Measurements from ENCODE around the gene MYO15B. TPM values are rescaled to one million over a fixed set of nuclear protein-coding genes. Genes with fewer than 3 reads are reported as not detected.

The MYO15B gene
- total and polyA plus RNA-seq, 2 of the 13 experiments (the other 11 are each of a cell fraction or from before 2014, with no cell fraction given), result 2.8 to 8.1 TPM

- TF ChIP-seq ZNF30 (CRISPR knock-in tag; IDR thresholded peaks at IDR 0.05), result no peak
- TF ChIP-seq ZMAT3 (CRISPR knock-in tag; conservative IDR thresholded peaks at IDR 0.05), result no peak
- no peak for TF ChIP-seq TP53 (CRISPR knock-in tag; conservative IDR thresholded peaks at IDR 0.05)
- no peak for TF ChIP-seq ZNF597 (CRISPR knock-in tag; IDR thresholded peaks at IDR 0.05)
- peak; percentile 11; the same call in 1 of the 2 replicates for TF ChIP-seq ZNF710 (CRISPR knock-in tag; IDR thresholded peaks at IDR 0.05; ENCODE audit: borderline replicate concordance)
- TF ChIP-seq RFXANK (CRISPR knock-in tag; IDR thresholded peaks at IDR 0.05), result no peak
- no peak for TF ChIP-seq TRIM24 (CRISPR knock-in tag; IDR thresholded peaks at IDR 0.05)
- TF ChIP-seq SETDB1 (CRISPR knock-in tag; IDR thresholded peaks at IDR 0.05; ENCODE audit: borderline replicate concordance), result no peak
- TF ChIP-seq SALL2 (CRISPR knock-in tag; IDR thresholded peaks at IDR 0.05), result 0 out of 2 replicates have a peak, but pooled peaks have one; percentile 13
- 0 out of 2 replicates have a peak, but pooled peaks have one; percentile 4 for TF ChIP-seq HBP1 (CRISPR knock-in tag; IDR thresholded peaks at IDR 0.05; ENCODE audit: low read depth)
- TF ChIP-seq HIC2 (CRISPR knock-in tag; IDR thresholded peaks at IDR 0.05; ENCODE audit: low read depth), result no peak
- no peak for TF ChIP-seq ZNF792 (CRISPR knock-in tag; IDR thresholded peaks at IDR 0.05)
- no peak for TF ChIP-seq STAT5B (CRISPR knock-in tag; IDR thresholded peaks at IDR 0.05)
- 0 out of 2 replicates have a peak, but pooled peaks have one; percentile 3 for TF ChIP-seq MED13 (CRISPR knock-in tag; IDR thresholded peaks at IDR 0.05)
- TF ChIP-seq THAP8 (CRISPR knock-in tag; IDR thresholded peaks at IDR 0.05; ENCODE audit: borderline replicate concordance), result no peak
- no peak for TF ChIP-seq ZNF253 (CRISPR knock-in tag; IDR thresholded peaks at IDR 0.05; ENCODE audit: borderline replicate concordance)
- no peak for TF ChIP-seq SRSF4 (IDR thresholded peaks at IDR 0.05; ENCODE audit: low read depth, low read length, poor library complexity, severe bottlenecking)
- TF ChIP-seq ZNF556 (CRISPR knock-in tag; IDR thresholded peaks at IDR 0.05; ENCODE audit: borderline replicate concordance), result no peak
- no peak for TF ChIP-seq ZNF740 (CRISPR knock-in tag; IDR thresholded peaks at IDR 0.05)
- TF ChIP-seq SMARCE1 (IDR thresholded peaks at IDR 0.05; ENCODE audit: borderline replicate concordance), result no peak
- no peak for TF ChIP-seq ZNF33B (CRISPR knock-in tag; IDR thresholded peaks at IDR 0.05)
Observed at GRCh38 chr17:75553295-75554110, 34.1 kb upstream of the MYO15B start (continued).

All from HepG2 (cell line).